SK-N-SH (cell line): Measurements from ENCODE around the gene ANP32A. TPM values are rescaled to one million over a fixed set of nuclear protein-coding genes. Genes with fewer than 3 reads are reported as not detected.

Source experiments
- CTCF ChIA-PET: fragments of 300-600, 350-600 bp; formaldehyde crosslinking; extraction: SDS; loops from one replicate; lab custom pipeline; 2021; lab: Yijun Ruan, JAX
- POLR2A ChIA-PET: fragments of 350-600 bp; sonication (Branson Sonifier 250); formaldehyde crosslinking; extraction: SDS; loops from one replicate; lab custom pipeline; 2020; ENCODE audit warnings: antibody characterized with exemption, inconsistent platforms; lab: Yijun Ruan, JAX
- DNase-seq: peaks from one replicate; pipeline ENCODE4 v3.0.0; 2012
- H2AFZ ChIP-seq: fragments of 200-600 bp; sonication (generic); 2 replicates; pipeline ENCODE4 v1.8.1; 2016; ENCODE audit warnings: antibody characterized with exemption, mild to moderate bottlenecking, low read depth
- H3F3A ChIP-seq: fragments of 200-600 bp; sonication (generic); replicated peaks from 2 replicates; pipeline ENCODE3; 2016; ENCODE audit warnings: antibody characterized with exemption, mild to moderate bottlenecking; ENCODE audit not compliant: insufficient read depth
- H3K27ac ChIP-seq, 2 experiments: fragments of 200-500 bp in 1 of 2; fragments of 200-600 bp in 1 of 2; sonication (Bioruptor generic) in 1 of 2; sonication (generic), shearing (Covaris generic) in 1 of 2; 2 replicates each; pipeline versions ENCODE4 v1.5.1 to v1.6.1; 2014 to 2016; ENCODE audit warnings: low read depth in 2 of 2, inconsistent platforms in 1 of 2, low read length in 1 of 2, mild to moderate bottlenecking in 1 of 2, mixed read lengths in 1 of 2
- H3K27me3 ChIP-seq: fragments of 200-600 bp; sonication (generic), shearing (Covaris generic); 2 replicates; pipeline ENCODE4 v1.6.1; 2016; ENCODE audit warnings: mixed run types; ENCODE audit not compliant: insufficient read depth
- H3K36me3 ChIP-seq, 2 experiments: fragments of 200-500 bp in 1 of 2; fragments of 200-600 bp in 1 of 2; sonication (Bioruptor generic) in 1 of 2; sonication (generic) in 1 of 2; replicated peaks in 1 of 2; 2 replicates each; pipeline versions ENCODE3 to v1.5.1; 2014 to 2016; ENCODE audit warnings: low read length in 1 of 2, mild to moderate bottlenecking in 1 of 2; ENCODE audit not compliant: insufficient read depth in 2 of 2, control insufficient read depth in 1 of 2
- H3K4me1 ChIP-seq, 2 experiments: fragments of 200-500 bp in 1 of 2; fragments of 200-600 bp in 1 of 2; sonication (Bioruptor generic) in 1 of 2; sonication (generic), shearing (Covaris generic) in 1 of 2; 2 replicates each; pipeline versions ENCODE4 v1.5.1 to v1.6.1; 2014 to 2016; ENCODE audit warnings: low read depth in 1 of 2, low read length in 1 of 2, mixed run types in 1 of 2; ENCODE audit not compliant: insufficient read depth in 2 of 2, control insufficient read depth in 1 of 2
- H3K4me2 ChIP-seq: fragments of 200-600 bp; sonication (generic), shearing (Covaris generic); 2 replicates; pipeline ENCODE4 v1.6.1; 2017; ENCODE audit warnings: mixed run types
- H3K4me3 ChIP-seq, 2 experiments: fragments of 200-500 bp in 1 of 2; fragments of 200-600 bp in 1 of 2; sonication (Bioruptor generic) in 1 of 2; sonication (generic), shearing (Covaris generic) in 1 of 2; 2 replicates each; pipeline versions ENCODE4 v1.5.1 to v1.8.1; 2014 to 2016; ENCODE audit warnings: low read depth in 2 of 2, inconsistent platforms in 1 of 2, low read length in 1 of 2, mild to moderate bottlenecking in 1 of 2, mixed read lengths in 1 of 2, moderate library complexity in 1 of 2
- H3K79me2 ChIP-seq: fragments of 200-600 bp; sonication (generic); 2 replicates; pipeline ENCODE4 v1.8.1; 2017; ENCODE audit warnings: mild to moderate bottlenecking; ENCODE audit not compliant: insufficient read depth
- H3K9ac ChIP-seq: fragments of 200-600 bp; sonication (generic); 2 replicates; pipeline ENCODE4 v1.6.1; 2017; ENCODE audit warnings: mixed run types
- H3K9me2 ChIP-seq: fragments of 200-600 bp; sonication (generic); 2 replicates; pipeline ENCODE4 v1.6.1; 2017; ENCODE audit warnings: mixed run types
- H3K9me3 ChIP-seq: fragments of 200-600 bp; sonication (generic); 2 replicates; pipeline ENCODE4 v1.6.1; 2017; ENCODE audit warnings: mixed run types, mild to moderate bottlenecking, moderate library complexity
- H4K20me1 ChIP-seq: fragments of 200-600 bp; sonication (generic); 2 replicates; pipeline ENCODE4 v1.6.1; 2017; ENCODE audit warnings: mild to moderate bottlenecking, mixed run types; ENCODE audit not compliant: insufficient read depth
- FOXJ3 ChIP-seq: sonication (generic); formaldehyde crosslinking; IDR thresholded peaks from 2 replicates; pipeline ENCODE4 v1.5.1; 2020; ENCODE audit warnings: mild to moderate bottlenecking, missing genetic modification reagents
- GABPA ChIP-seq: IDR thresholded peaks from 2 replicates; pipeline ENCODE4 v1.4.0; 2012; ENCODE audit warnings: low read depth, mild to moderate bottlenecking
- GATA2 ChIP-seq: sonication (generic); formaldehyde crosslinking; IDR thresholded peaks from 2 replicates; pipeline ENCODE4 v1.5.0; 2020; ENCODE audit warnings: mild to moderate bottlenecking, missing genetic modification reagents
- JUND ChIP-seq: IDR thresholded peaks from 2 replicates; pipeline ENCODE4 v1.4.0; 2012
- MXI1 ChIP-seq: IDR thresholded peaks from 2 replicates; pipeline ENCODE4 v1.6.1; 2012; ENCODE audit warnings: mild to moderate bottlenecking, low read depth, low read length, improper control_type of control experiment
- NFIC ChIP-seq: IDR thresholded peaks from 2 replicates; pipeline ENCODE4 v1.4.0; 2012; ENCODE audit warnings: borderline replicate concordance
- PBX3 ChIP-seq: IDR thresholded peaks from 2 replicates; pipeline ENCODE4; 2012
- POLR2AphosphoS5 ChIP-seq: IDR thresholded peaks from 2 replicates; pipeline ENCODE4 v1.6.1; 2012; ENCODE audit warnings: low read depth, low read length
- RAD21 ChIP-seq: IDR thresholded peaks from 2 replicates; pipeline ENCODE4 v1.6.1; 2012; ENCODE audit warnings: mild to moderate bottlenecking, low read length
- RCOR1 ChIP-seq: fragments of 150-350 bp; IDR thresholded peaks from 2 replicates; pipeline ENCODE4 v1.6.1; 2017; ENCODE audit warnings: antibody characterized with exemption, low read length
- RFX5 ChIP-seq: IDR thresholded peaks from 2 replicates; pipeline ENCODE4 v1.6.1; 2012; ENCODE audit warnings: mild to moderate bottlenecking, improper control_type of control experiment, low read length
- SMC3 ChIP-seq: IDR thresholded peaks from 2 replicates; pipeline ENCODE4 v1.6.1; 2012; ENCODE audit warnings: low read depth, low read length, improper control_type of control experiment
- TCF12 ChIP-seq: IDR thresholded peaks from 2 replicates; pipeline ENCODE4 v1.4.0; 2012
- TEAD4 ChIP-seq: IDR thresholded peaks from 2 replicates; pipeline ENCODE4 v1.4.0; 2012; ENCODE audit warnings: mild to moderate bottlenecking, borderline replicate concordance; ENCODE audit not compliant: insufficient read depth
- ZBTB33 ChIP-seq: IDR thresholded peaks from 2 replicates; pipeline ENCODE4 v1.4.0; 2012; ENCODE audit warnings: low read depth, borderline replicate concordance
- WGBS: methylation state at CpG from one replicate; pipeline ENCODE4 v1.1.6; 2017; ENCODE audit warnings: low lambda C conversion rate; 5-methylcytosine and 5-hydroxymethylcytosine counted together
- polyA plus RNA-seq, 3 experiments: library from polyadenylated mRNA; depleted of rRNA; stranded (reverse); fragments of >200 nt; gene quantifications; 2 replicates each; pipeline ENCODE4 v1.2.3, GENCODE V29; 2012
- TF ChIP-seq, protein P1 (sequence below): fragments of 150-350 bp; IDR thresholded peaks from 2 replicates; pipeline ENCODE4 v1.6.1; 2016; ENCODE audit warnings: mild to moderate bottlenecking, low read depth, low read length

Gene ANP32A
- polyA plus RNA-seq, 1 of the 3 experiments (the other 2 are of a cell fraction), result 58.4 TPM

- Histone ChIP-seq H3K4me1 (peaks cover 0 to 7% of the 10 kb centered on the region in 2 experiments; a peak in 1 of 4 replicates), H3K9me3 (no peaks in the 10 kb centered on the region), H2AFZ (no peak overlapping the region), H3K9me2 (no peaks in the 10 kb centered on the region), H3K9ac (no peak overlapping the region), H3K27me3 (no peaks in the 10 kb centered on the region), H3K27ac (no peak overlapping the region; a peak in 1 of 4 replicates), H3K36me3 (peaks cover 0 to 6% of the 10 kb centered on the region in 2 experiments)
- POLR2A ChIA-PET, result no interaction called here
- no peak for TF ChIP-seq ZBTB33
- TF ChIP-seq TEAD4, result no peak
- TF ChIP-seq GABPA, result no peak
- no peak for TF ChIP-seq NFIC
- TF ChIP-seq, protein P1, sequence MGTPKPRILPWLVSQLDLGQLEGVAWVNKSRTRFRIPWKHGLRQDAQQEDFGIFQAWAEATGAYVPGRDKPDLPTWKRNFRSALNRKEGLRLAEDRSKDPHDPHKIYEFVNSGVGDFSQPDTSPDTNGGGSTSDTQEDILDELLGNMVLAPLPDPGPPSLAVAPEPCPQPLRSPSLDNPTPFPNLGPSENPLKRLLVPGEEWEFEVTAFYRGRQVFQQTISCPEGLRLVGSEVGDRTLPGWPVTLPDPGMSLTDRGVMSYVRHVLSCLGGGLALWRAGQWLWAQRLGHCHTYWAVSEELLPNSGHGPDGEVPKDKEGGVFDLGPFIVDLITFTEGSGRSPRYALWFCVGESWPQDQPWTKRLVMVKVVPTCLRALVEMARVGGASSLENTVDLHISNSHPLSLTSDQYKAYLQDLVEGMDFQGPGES, result no peak
- TF ChIP-seq FOXJ3, result no peak
- no peak for TF ChIP-seq MXI1
- TF ChIP-seq GATA2, result no peak
- TF ChIP-seq POLR2AphosphoS5, result no peak
- TF ChIP-seq TCF12, result no peak
- TF ChIP-seq RFX5, result no peak
- no peak for TF ChIP-seq SMC3
- TF ChIP-seq, all 33 proteins: peak for 0
- no peak for DNase-seq
- 93% methylated on average over 3 of the region's 3 CpGs for WGBS
- Histone ChIP-seq H3K79me2 (peaks cover 89% of the 10 kb centered on the region), H3K4me2 (no peak overlapping the region), H4K20me1 (peaks cover 83% of the 10 kb centered on the region), H3F3A (no peaks in the 10 kb centered on the region), H3K4me3 (no peak overlapping the region)
- CTCF ChIA-PET, result interaction anchor here (1.2 to 1.7 kb wide), 3 partner anchors 20 to 122 kb away, joined by 4 to 7 read pairs (median 5); no protein-coding TSS in a partner anchor
Measured at GRCh38 chr15:68797191-68797590, 23.5 kb downstream of the ANP32A start.

DNA sequence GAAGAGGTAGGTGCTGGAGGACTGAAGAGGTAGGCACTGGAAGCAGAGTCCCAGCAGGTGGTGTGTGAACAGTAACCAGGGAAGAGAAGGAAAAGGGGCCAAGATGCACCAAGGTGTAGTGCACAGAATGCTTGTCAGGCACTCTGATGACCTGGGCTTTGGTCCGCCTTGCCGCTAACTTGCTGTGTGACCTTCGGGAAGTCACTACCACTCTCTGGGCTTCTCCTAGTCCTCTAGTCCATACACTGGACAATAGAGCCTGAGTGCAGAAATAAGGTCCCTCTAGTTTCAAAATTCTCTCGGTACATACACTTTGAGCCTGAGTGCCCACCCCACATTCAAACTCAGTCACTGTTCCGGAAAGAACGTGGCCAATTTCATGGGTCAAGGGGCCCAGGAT lies 24.1 kb downstream of the ANP32A start:
- H3K9ac ChIP-seq, result no peak overlapping the region
- peaks cover 79% of the 10 kb centered on the region for H4K20me1 ChIP-seq
- no peaks in the 10 kb centered on the region for H3F3A ChIP-seq
- H2AFZ ChIP-seq, result no peak overlapping the region
- H3K36me3 ChIP-seq, result peaks cover 0 to 6% of the 10 kb centered on the region in 2 experiments
- peaks cover 89% of the 10 kb centered on the region for H3K79me2 ChIP-seq
- H3K9me3 ChIP-seq, result no peaks in the 10 kb centered on the region
- no peaks in the 10 kb centered on the region for H3K9me2 ChIP-seq
- no peak overlapping the region for H3K4me3 ChIP-seq
- CTCF ChIA-PET, result no interaction called here
- POLR2A ChIA-PET, result no interaction called here
- H3K27ac ChIP-seq, result no peak overlapping the region
- DNase-seq, result no peak
- H3K4me1 ChIP-seq, result peaks cover 0 to 7% of the 10 kb centered on the region in 2 experiments; a peak in 1 of 4 replicates
- no peaks in the 10 kb centered on the region for H3K27me3 ChIP-seq
- TF ChIP-seq RAD21, result no peak
- no peak for TF ChIP-seq MXI1
- no peak for TF ChIP-seq POLR2AphosphoS5
- no peak for TF ChIP-seq PBX3
- TF ChIP-seq RCOR1, result no peak
- no peak for TF ChIP-seq JUND
- no peak overlapping the region for H3K4me2 ChIP-seq
- 96% methylated on average over 6 of the region's 6 CpGs for WGBS
